HCT116 (cell line): Measurements from ENCODE around the gene SUB1. TPM values are rescaled to one million over a fixed set of nuclear protein-coding genes. Genes with fewer than 3 reads are reported as not detected.

Experiments used
- ATAC-seq: fragments of 200-7000 bp; cut with Tn5 transposase; 2 replicates; pipeline ENCODE4 v1.9.1; 2020; ENCODE audit warnings: mild to moderate bottlenecking, moderate library complexity
- BruUV-seq: library from RNA; stranded (reverse); fragments of 400-500 nt; replicated peaks from 2 replicates; lab custom pipeline; 2021; lab: Mats Ljungman, UMichigan
- CTCF ChIA-PET: fragments of 300-600 bp; sonication (Branson Sonifier 250); formaldehyde crosslinking; loops from one replicate; lab custom pipeline; 2021; ENCODE audit warnings: antibody characterized with exemption; lab: Charles Lee
- POLR2A ChIA-PET: fragments of 300-600, 350-600 bp; sonication (Branson Sonifier 250); formaldehyde crosslinking; loops from one replicate; lab custom pipeline; 2021; ENCODE audit warnings: antibody characterized with exemption; lab: Charles Lee
- RAD21 ChIA-PET, 2 experiments: fragments of 300-600 bp; sonication (Branson Sonifier 250); formaldehyde crosslinking; loops; one replicate each; lab custom pipeline; 2023; ENCODE audit warnings: low total read pairs in 2 of 2; ENCODE audit not compliant: uncharacterized antibody in 2 of 2, unreplicated experiment in 2 of 2, low non-redundant PET in 1 of 2; lab: Charles Lee
- DNase-seq: peaks from one replicate; pipeline ENCODE4 v3.0.0-alpha.2; 2010; ENCODE audit warnings: low read depth, low spot score
- H2AFZ ChIP-seq: fragments of 200-600 bp; shearing (Covaris generic), sonication (generic); 2 replicates; pipeline ENCODE4 v1.6.1; 2017; ENCODE audit warnings: low read depth, mixed run types, mixed read lengths, antibody characterized with exemption, low read length; ENCODE audit not compliant: poor library complexity, severe bottlenecking
- H3K27ac ChIP-seq: 2 replicates; pipeline ENCODE4 v1.5.1; 2012; ENCODE audit warnings: low read depth, low read length
- H3K27me3 ChIP-seq: fragments of 200-600 bp; sonication (generic); 2 replicates; pipeline ENCODE4 v1.6.1; 2016; ENCODE audit warnings: mixed run types, low read length, mixed read lengths; ENCODE audit not compliant: insufficient read depth
- H3K36me3 ChIP-seq, 2 experiments: fragments of 200-500 bp in 1 of 2; fragments of 200-600 bp in 1 of 2; sonication (Bioruptor generic) in 1 of 2; sonication (generic) in 1 of 2; 2 replicates each; pipeline versions ENCODE4 v1.5.1 to v1.6.1; 2014 to 2016; ENCODE audit warnings: low read length in 2 of 2, inconsistent platforms in 1 of 2, mixed read lengths in 1 of 2, mixed run types in 1 of 2; ENCODE audit not compliant: insufficient read depth in 2 of 2, control insufficient read depth in 1 of 2
- H3K4me1 ChIP-seq, 2 experiments: fragments of 200-600 bp in 1 of 2; sonication (generic) in 1 of 2; 2 replicates each; pipeline versions ENCODE4 v1.5.1 to v1.6.1; 2012 to 2017; ENCODE audit warnings: low read length in 2 of 2, inconsistent platforms in 1 of 2, mild to moderate bottlenecking in 1 of 2, mixed read lengths in 1 of 2, mixed run types in 1 of 2, moderate library complexity in 1 of 2; ENCODE audit not compliant: insufficient read depth in 2 of 2, control insufficient read depth in 1 of 2
- H3K4me2 ChIP-seq: fragments of 200-600 bp; sonication (generic); 2 replicates; pipeline ENCODE4 v1.6.1; 2017; ENCODE audit warnings: mixed run types, low read length, mixed read lengths
- H3K4me3 ChIP-seq, 2 experiments: fragments of 200-600 bp in 1 of 2; sonication (generic) in 1 of 2; replicated peaks in 1 of 2; 2 replicates each; pipeline ENCODE4 v1.5.1; 2011 to 2016; ENCODE audit warnings: low read length in 2 of 2, control low read depth in 1 of 2, low read depth in 1 of 2, mild to moderate bottlenecking in 1 of 2, mixed read lengths in 1 of 2, mixed run types in 1 of 2
- H3K79me2 ChIP-seq: fragments of 200-600 bp; sonication (generic); 2 replicates; pipeline ENCODE4 v1.6.1; 2017; ENCODE audit warnings: mild to moderate bottlenecking, mixed run types, low read length, moderate library complexity, mixed read lengths; ENCODE audit not compliant: insufficient read depth
- H3K9ac ChIP-seq: fragments of 200-600 bp; sonication (generic); 2 replicates; pipeline ENCODE4 v1.6.1; 2016; ENCODE audit warnings: low read length, mixed read lengths
- H3K9me2 ChIP-seq: fragments of 200-600 bp; sonication (generic), shearing (Covaris generic); 2 replicates; pipeline ENCODE4 v1.6.1; 2017; ENCODE audit warnings: mixed run types, mild to moderate bottlenecking, moderate library complexity; ENCODE audit not compliant: insufficient read depth
- H3K9me3 ChIP-seq, 2 experiments: fragments of 200-500 bp in 1 of 2; fragments of 200-600 bp in 1 of 2; sonication (Bioruptor generic) in 1 of 2; sonication (generic) in 1 of 2; 2 replicates each; pipeline ENCODE4 v1.6.1; 2014 to 2017; ENCODE audit warnings: low read length in 2 of 2, mixed read lengths in 2 of 2, inconsistent platforms in 1 of 2, low read depth in 1 of 2, mild to moderate bottlenecking in 1 of 2, mixed run types in 1 of 2, moderate library complexity in 1 of 2; ENCODE audit not compliant: control insufficient read depth in 1 of 2, insufficient read depth in 1 of 2
- H4K20me1 ChIP-seq: fragments of 200-600 bp; sonication (generic), shearing (Covaris generic); 2 replicates; pipeline ENCODE4 v1.6.1; 2017; ENCODE audit warnings: mixed run types, mild to moderate bottlenecking, moderate library complexity; ENCODE audit not compliant: insufficient read depth
- ATF3 ChIP-seq: IDR thresholded peaks from 2 replicates; pipeline ENCODE4 v1.6.1; 2012
- CBX3 ChIP-seq: IDR thresholded peaks from 2 replicates; pipeline ENCODE4 v1.6.1; 2012; ENCODE audit warnings: low read depth
- CEBPB ChIP-seq: IDR thresholded peaks from 2 replicates; pipeline ENCODE4 v1.6.1; 2012; ENCODE audit warnings: low read depth
- CTCF ChIP-seq, 3 experiments: fragments of 200-600 bp in 1 of 3; sonication (generic) in 1 of 3; IDR thresholded peaks in 2 of 3; conservative IDR thresholded peaks in 1 of 3; 2 replicates each; pipeline ENCODE4 v1.5.1; 2012 to 2017; ENCODE audit warnings: low read depth in 2 of 3, low read length in 2 of 3, antibody characterized with exemption in 1 of 3, borderline replicate concordance in 1 of 3, control low read depth in 1 of 3, mild to moderate bottlenecking in 1 of 3, mixed read lengths in 1 of 3, mixed run types in 1 of 3, moderate library complexity in 1 of 3; ENCODE audit not compliant: insufficient read depth in 1 of 3
- EGR1 ChIP-seq: IDR thresholded peaks from 2 replicates; pipeline ENCODE4 v1.6.1; 2012; ENCODE audit warnings: low read depth
- ELF1 ChIP-seq: IDR thresholded peaks from 2 replicates; pipeline ENCODE4 v1.6.1; 2012; ENCODE audit warnings: low read depth, borderline replicate concordance
- FOSL1 ChIP-seq: IDR thresholded peaks from 2 replicates; pipeline ENCODE4 v1.6.1; 2012; ENCODE audit warnings: low read depth
- JUND ChIP-seq: IDR thresholded peaks from 2 replicates; pipeline ENCODE4 v1.6.1; 2012
- POLR2A ChIP-seq: IDR thresholded peaks from 2 replicates; pipeline ENCODE4 v1.7.0; 2011; ENCODE audit warnings: borderline replicate concordance; ENCODE audit not compliant: insufficient read depth, insufficient read length; ENCODE audit errors: extremely low read depth
- SIN3A ChIP-seq: IDR thresholded peaks from 2 replicates; pipeline ENCODE4 v1.6.1; 2012; ENCODE audit warnings: low read depth
- TCF7L2 ChIP-seq: IDR thresholded peaks from 2 replicates; pipeline ENCODE4 v1.7.0; 2011; ENCODE audit warnings: borderline replicate concordance, inconsistent platforms; ENCODE audit not compliant: insufficient read depth, insufficient read length; ENCODE audit errors: extremely low read depth
- YY1 ChIP-seq: IDR thresholded peaks from 2 replicates; pipeline ENCODE4 v1.6.1; 2011; ENCODE audit warnings: low read length, low read depth, moderate library complexity, mild to moderate bottlenecking; ENCODE audit not compliant: insufficient replicate concordance; ENCODE audit errors: extremely low read depth
- ZBTB33 ChIP-seq: IDR thresholded peaks from 2 replicates; pipeline ENCODE4 v1.6.1; 2011; ENCODE audit warnings: mild to moderate bottlenecking, low read length, moderate library complexity; ENCODE audit not compliant: insufficient replicate concordance; ENCODE audit errors: extremely low read depth
- ZNF274 ChIP-seq: fragments of 200-500 bp; sonication (Bioruptor generic); IDR thresholded peaks from 2 replicates; pipeline ENCODE4 v1.6.1; 2014; ENCODE audit warnings: mild to moderate bottlenecking, low read depth, low read length, inconsistent platforms
- intact Hi-C: fragments of 100-400 bp; cut with micrococcal nuclease; formaldehyde crosslinking; loops from 2 replicates; pipeline ENCODE4 v1.10.0; 2022
- total RNA-seq: library from RNA; stranded (reverse); gene quantifications from one replicate; pipeline ENCODE4 v1.2.1, GENCODE V29; 2021; ENCODE audit not compliant: unreplicated experiment

The SUB1 gene
- total RNA-seq, 1 experiment from 2014 or later = 216 TPM

GRCh38 chr5:32651638-32652037 lies 66.3 kb downstream of the SUB1 start:
- Histone ChIP-seq H3K79me2 (no peaks in the 10 kb centered on the region), H4K20me1 (no peaks in the 10 kb centered on the region), H3K4me2 (no peak overlapping the region), H2AFZ (no peak overlapping the region), H3K27ac (no peak overlapping the region), H3K27me3 (no peaks in the 10 kb centered on the region), H3K9me3 (no peaks in the 10 kb centered on the region), H3K36me3 (no peaks in the 10 kb centered on the region), H3K4me1 (no peaks in the 10 kb centered on the region), H3K9ac (no peak overlapping the region), H3K9me2 (no peaks in the 10 kb centered on the region), H3K4me3 (no peak overlapping the region)
- intact Hi-C loops = no loop called here
- no TSS peak for BruUV-seq
- DNase-seq (no peak), ATAC-seq (no peak)
- POLR2A ChIA-PET = no interaction called here
- CTCF ChIA-PET = no interaction called here
- no peak for TF ChIP-seq FOSL1
- no peak for TF ChIP-seq CBX3
- TF ChIP-seq ELF1 = no peak
- TF ChIP-seq YY1 = no peak
- TF ChIP-seq EGR1 = no peak
- TF ChIP-seq ZBTB33 = no peak
- no peak for TF ChIP-seq TCF7L2
- TF ChIP-seq CTCF (IDR thresholded peaks at IDR 0.05 in 2 of 3, conservative IDR thresholded peaks at IDR 0.05 in 1 of 3; ENCODE audit: borderline replicate concordance in 1 of 3, insufficient read depth in 1 of 3, low read depth in 2 of 3, low read length in 2 of 3) = no peak
- no peak for TF ChIP-seq SIN3A
- no peak for TF ChIP-seq CEBPB
- TF ChIP-seq ATF3 = no peak
- TF ChIP-seq ZNF274 = no peak
- TF ChIP-seq JUND = no peak
- no peak for TF ChIP-seq POLR2A
- RAD21 ChIA-PET = no interaction called here

Other genes starting within 250 kb of the SUB1 start
- gene ZFR, start 140.8 kb upstream of the SUB1 start, total RNA-seq = 65.7 TPM
- 0.39 TPM for gene NPR3, start 125.8 kb downstream of the SUB1 start, total RNA-seq